Measurements from ENCODE around the gene LRCOL1. TPM values are rescaled to one million over a fixed set of nuclear protein-coding genes. Genes with fewer than 3 reads are reported as not detected.

The LRCOL1 gene
- polyA plus RNA-seq, 3 donors: not detected

DNA sequence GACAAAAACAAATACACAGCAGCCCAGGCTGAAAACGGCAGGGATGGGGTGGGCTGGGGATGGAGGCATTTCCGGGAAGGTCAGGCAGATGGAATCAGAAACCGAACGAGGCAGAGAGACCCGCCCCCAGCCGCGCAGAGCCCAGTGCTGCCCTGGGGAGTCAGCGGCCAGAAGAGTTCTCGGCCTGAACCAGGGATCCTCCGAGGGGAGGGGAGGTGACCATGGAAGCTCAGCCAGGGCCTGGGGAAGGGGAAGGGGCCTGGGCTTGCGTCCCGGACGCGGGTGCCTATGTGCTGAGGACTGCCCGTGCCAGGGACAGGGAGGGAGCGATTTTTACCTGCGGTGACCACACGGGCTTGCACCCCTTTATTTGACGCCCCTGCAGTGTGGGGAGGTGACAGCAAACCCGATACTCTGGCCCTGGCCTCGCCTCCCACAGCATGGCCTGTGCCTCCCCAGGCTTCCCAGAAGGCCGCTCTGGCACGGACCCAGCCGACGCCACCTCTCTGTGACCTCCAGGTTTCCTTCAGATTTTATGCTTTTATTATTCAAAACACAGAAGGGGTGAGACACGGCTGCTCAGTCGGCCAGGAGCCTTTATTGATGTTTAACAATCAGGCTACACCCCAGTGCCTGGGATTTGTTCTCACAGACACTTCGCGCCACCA, 7.7 kb downstream of the LRCOL1 start:
- no peaks in the 10 kb centered on the region for H4K20me1 ChIP-seq (ENCODE audit: insufficient read depth, low read length)
- peaks cover 4 to 74% of the 10 kb centered on the region in 2 donors for H3K27me3 ChIP-seq (ENCODE audit: control insufficient read depth in 2 of 2, insufficient read depth in 2 of 2, low read length in 2 of 2)
- Mint-ChIP-seq H3K27me3 (ENCODE audit: low read depth in 3 of 3) (peaks cover 70 to 90% (median 71%) of the 10 kb centered on the region in 3 donors), H3K4me1 (peaks cover 18% of the 10 kb centered on the region), H3K4me3 (peak overlapping the region in 1 of 2 donors; percentile 73), H3K9me3 (peaks cover 0 to 19% (median 5%) of the 10 kb centered on the region in 7 donors), H3K27ac (no peak overlapping the region), H3K36me3 (no peaks in the 10 kb centered on the region)
- no peaks in the 10 kb centered on the region for H3K36me3 ChIP-seq (replicated peaks in 1 of 2; ENCODE audit: control insufficient read depth in 1 of 2, insufficient read depth in 2 of 2, low read length in 2 of 2)
- H3K4me1 ChIP-seq (ENCODE audit: control insufficient read depth in 1 of 2, insufficient read depth in 2 of 2, low read length in 2 of 2): peaks cover 9 to 20% of the 10 kb centered on the region in 2 donors
- WGBS (ENCODE audit: insufficient coverage): 61% methylated on average over 28 of the region's 29 CpGs
- H2AFZ ChIP-seq (ENCODE audit: insufficient read depth, low read depth, low read length, poor library complexity, severe bottlenecking): no peak overlapping the region
- no peak overlapping the region for H3K4me3 ChIP-seq (replicated peaks in 1 of 3; ENCODE audit: low read depth in 2 of 3, low read length in 3 of 3)
- no peak overlapping the region for H3K4me2 ChIP-seq (replicated peaks; ENCODE audit: extremely low read depth, low read length, poor library complexity, severe bottlenecking)
- DNase-seq: no peak
- intact Hi-C loops (cut with micrococcal nuclease): no loop called here
- no peaks in the 10 kb centered on the region for H3K79me2 ChIP-seq (ENCODE audit: insufficient read depth, low read length)
- no peak overlapping the region for H3K9ac ChIP-seq (ENCODE audit: insufficient read depth, low read length, poor library complexity, severe bottlenecking)
- H3K27ac ChIP-seq (ENCODE audit: low read depth in 1 of 2, low read length in 2 of 2): no peak overlapping the region
- TF ChIP-seq, protein P1, sequence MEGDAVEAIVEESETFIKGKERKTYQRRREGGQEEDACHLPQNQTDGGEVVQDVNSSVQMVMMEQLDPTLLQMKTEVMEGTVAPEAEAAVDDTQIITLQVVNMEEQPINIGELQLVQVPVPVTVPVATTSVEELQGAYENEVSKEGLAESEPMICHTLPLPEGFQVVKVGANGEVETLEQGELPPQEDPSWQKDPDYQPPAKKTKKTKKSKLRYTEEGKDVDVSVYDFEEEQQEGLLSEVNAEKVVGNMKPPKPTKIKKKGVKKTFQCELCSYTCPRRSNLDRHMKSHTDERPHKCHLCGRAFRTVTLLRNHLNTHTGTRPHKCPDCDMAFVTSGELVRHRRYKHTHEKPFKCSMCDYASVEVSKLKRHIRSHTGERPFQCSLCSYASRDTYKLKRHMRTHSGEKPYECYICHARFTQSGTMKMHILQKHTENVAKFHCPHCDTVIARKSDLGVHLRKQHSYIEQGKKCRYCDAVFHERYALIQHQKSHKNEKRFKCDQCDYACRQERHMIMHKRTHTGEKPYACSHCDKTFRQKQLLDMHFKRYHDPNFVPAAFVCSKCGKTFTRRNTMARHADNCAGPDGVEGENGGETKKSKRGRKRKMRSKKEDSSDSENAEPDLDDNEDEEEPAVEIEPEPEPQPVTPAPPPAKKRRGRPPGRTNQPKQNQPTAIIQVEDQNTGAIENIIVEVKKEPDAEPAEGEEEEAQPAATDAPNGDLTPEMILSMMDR (IDR thresholded peaks at IDR 0.05): no peak
- H3K9me3 ChIP-seq (replicated peaks in 1 of 2; ENCODE audit: control insufficient read depth in 1 of 2, insufficient read depth in 1 of 2, low read length in 2 of 2): no peaks in the 10 kb centered on the region

DNA sequence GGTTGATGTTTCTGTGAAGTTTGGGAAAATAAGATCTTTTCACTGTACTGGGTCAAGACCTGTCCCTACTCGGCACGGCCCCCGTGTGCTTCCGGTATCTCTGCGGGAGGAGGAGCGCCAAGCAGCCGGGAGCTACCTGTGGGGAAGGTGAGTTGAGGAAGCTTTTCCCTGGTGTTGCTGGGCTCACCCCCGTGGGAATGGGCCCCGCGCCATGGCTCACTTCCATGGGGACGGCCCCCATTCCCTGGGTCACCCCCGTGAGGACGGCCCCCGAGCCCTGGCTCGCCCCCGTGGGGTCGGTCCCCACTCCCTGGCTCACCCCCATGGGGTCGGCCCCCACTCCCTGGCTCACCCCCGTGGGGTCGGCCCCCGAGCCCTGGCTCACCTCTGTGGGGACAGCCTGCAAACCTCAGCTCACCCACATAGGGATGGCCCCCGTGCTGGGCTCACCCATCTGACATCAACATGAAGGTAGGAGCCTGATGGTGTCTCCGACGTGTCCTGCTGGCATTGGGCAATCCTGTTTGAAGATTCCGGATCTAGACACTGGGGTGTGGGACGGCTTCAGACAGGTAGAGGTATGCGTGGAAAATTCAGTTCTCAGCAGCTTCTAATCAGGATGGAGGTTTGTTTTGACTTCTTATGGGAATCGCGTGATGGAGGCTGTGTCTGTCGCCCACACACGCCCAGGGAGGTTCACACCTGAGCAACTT, 9.1 kb downstream of the LRCOL1 start:
- H3K27ac ChIP-seq (ENCODE audit: low read depth in 1 of 2, low read length in 2 of 2): no peak overlapping the region
- H3K9ac ChIP-seq (ENCODE audit: insufficient read depth, low read length, poor library complexity, severe bottlenecking): no peak overlapping the region
- H3K4me3 ChIP-seq (replicated peaks in 1 of 3; ENCODE audit: low read depth in 2 of 3, low read length in 3 of 3): no peak overlapping the region
- Mint-ChIP-seq H3K4me3 (peak overlapping the region; percentile 80 to 91), H3K9me3 (peaks cover 0 to 22% (median 5%) of the 10 kb centered on the region in 7 donors), H3K4me1 (peaks cover 24% of the 10 kb centered on the region), H3K27ac (no peak overlapping the region), H3K27me3 (ENCODE audit: low read depth in 3 of 3) (peaks cover 68 to 84% (median 71%) of the 10 kb centered on the region in 3 donors), H3K36me3 (no peaks in the 10 kb centered on the region)
- peaks cover 4 to 76% of the 10 kb centered on the region in 2 donors for H3K27me3 ChIP-seq (ENCODE audit: control insufficient read depth in 2 of 2, insufficient read depth in 2 of 2, low read length in 2 of 2)
- no peaks in the 10 kb centered on the region for H3K9me3 ChIP-seq (replicated peaks in 1 of 2; ENCODE audit: control insufficient read depth in 1 of 2, insufficient read depth in 1 of 2, low read length in 2 of 2)
- H3K4me1 ChIP-seq (ENCODE audit: control insufficient read depth in 1 of 2, insufficient read depth in 2 of 2, low read length in 2 of 2): peaks cover 12 to 20% of the 10 kb centered on the region in 2 donors
- H3K36me3 ChIP-seq (replicated peaks in 1 of 2; ENCODE audit: control insufficient read depth in 1 of 2, insufficient read depth in 2 of 2, low read length in 2 of 2): no peaks in the 10 kb centered on the region
- no peaks in the 10 kb centered on the region for H3K79me2 ChIP-seq (ENCODE audit: insufficient read depth, low read length)
- peak overlapping the region; percentile 71 for H3K4me2 ChIP-seq (replicated peaks; ENCODE audit: extremely low read depth, low read length, poor library complexity, severe bottlenecking)
- H2AFZ ChIP-seq (ENCODE audit: insufficient read depth, low read depth, low read length, poor library complexity, severe bottlenecking): peak overlapping the region; percentile 71
- H4K20me1 ChIP-seq (ENCODE audit: insufficient read depth, low read length): no peaks in the 10 kb centered on the region
- intact Hi-C loops (cut with micrococcal nuclease): no loop called here
- 75% methylated on average over 16 of the region's 31 CpGs for WGBS (ENCODE audit: insufficient coverage)
- DNase-seq: no peak
- TF ChIP-seq, protein P1 (IDR thresholded peaks at IDR 0.05): no peak
